HL-60 (cell line): ENCODE data around the gene FCER2.

Experiments
- CTCF ChIP-seq: IDR thresholded peaks from one replicate; pipeline ENCODE4 v1.5.1; 2011; ENCODE audit warnings: low read length, control low read depth, inconsistent platforms; ENCODE audit not compliant: insufficient read depth
- REST ChIP-seq: IDR thresholded peaks from 2 replicates; pipeline ENCODE4 v1.6.1; 2012; ENCODE audit warnings: low read depth; ENCODE audit not compliant: insufficient replicate concordance

GRCh38 chr19:7744199-7744786 is 42.4 kb upstream of the FCER2 start:
- TF ChIP-seq CTCF (no peak), REST (no peak)
